ENCODE data around the gene FHOD3. TPM values are rescaled to one million over a fixed set of nuclear protein-coding genes. Genes with fewer than 3 reads are reported as not detected.

The FHOD3 gene
- total and polyA plus RNA-seq, 2 experiments from 2014 or later, result 2.7 to 8.7 TPM

DNA sequence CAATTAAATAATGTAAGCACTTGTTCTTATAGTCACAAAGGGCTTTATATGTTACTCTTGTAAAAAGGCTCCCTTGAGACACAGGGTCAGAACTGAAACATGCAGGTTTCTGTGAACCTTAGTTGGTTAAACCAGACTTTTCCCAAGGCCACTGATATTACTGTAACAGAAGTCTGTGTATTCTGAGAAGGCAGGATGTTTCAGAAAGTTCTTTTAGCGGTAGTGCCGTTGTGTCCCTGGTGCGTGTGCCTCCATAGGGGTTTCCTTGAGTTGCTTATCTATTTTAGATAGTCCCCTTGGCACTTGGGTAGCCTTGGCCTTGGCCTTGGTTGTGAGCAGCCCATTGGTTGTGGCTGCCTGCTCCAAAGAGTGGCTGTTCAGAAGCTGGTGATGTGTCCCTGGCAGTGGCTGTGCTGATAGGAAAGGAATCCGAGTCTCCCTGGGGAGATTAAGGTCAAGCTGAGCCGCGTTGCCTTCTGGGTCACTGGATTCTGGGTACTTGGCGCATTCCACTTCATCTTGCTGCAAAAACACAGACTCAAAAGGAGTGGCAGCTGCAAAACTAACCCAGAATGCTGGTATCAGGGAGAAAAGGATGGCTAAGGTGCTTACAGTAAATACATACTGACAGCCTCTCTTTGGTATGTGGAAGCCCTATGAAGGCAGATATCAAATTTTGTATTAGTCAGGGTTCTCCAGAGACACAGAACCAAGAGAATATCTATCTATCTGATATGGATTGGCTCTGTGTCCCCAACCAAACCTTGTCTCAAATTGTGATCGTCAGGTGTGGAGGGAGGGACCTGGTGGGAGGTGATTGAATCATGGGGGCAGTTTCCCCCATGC is 69.7 kb downstream of the FHOD3 start:
- H3K4me1 Mint-ChIP-seq, result no peaks in the 10 kb centered on the region

More for the DNA sequence above, 69.7 kb downstream of the FHOD3 start:
- no peak overlapping the region for H3K4me2 ChIP-seq
- H3K4me3 Mint-ChIP-seq, result no peak overlapping the region
- no peaks in the 10 kb centered on the region for H3K27me3 ChIP-seq (ENCODE audit: insufficient read depth)
- H3K36me3 Mint-ChIP-seq (ENCODE audit: low read depth), result peaks cover 13% of the 10 kb centered on the region
- no peak overlapping the region for H2AFZ ChIP-seq
- H3F3A ChIP-seq (replicated peaks; ENCODE audit: low read depth), result no peaks in the 10 kb centered on the region
- no peak overlapping the region for H3K27ac ChIP-seq (ENCODE audit: low read depth)
- H4K20me1 ChIP-seq (replicated peaks; ENCODE audit: insufficient read depth), result no peaks in the 10 kb centered on the region
- no peak for DNase-seq (ENCODE audit: low spot score)
- H3K9me3 Mint-ChIP-seq, result peaks cover 12% of the 10 kb centered on the region
- no peak overlapping the region for H3K4me3 ChIP-seq
- H3K4me1 ChIP-seq (ENCODE audit: insufficient read depth), result no peaks in the 10 kb centered on the region
- H3K9me2 ChIP-seq (ENCODE audit: insufficient read depth), result 0 out of 2 replicates have a peak, but pooled peaks cover 3% of the 10 kb centered on the region
- no peak for TF ChIP-seq ZNF331 (CRISPR knock-in tag; IDR thresholded peaks at IDR 0.05; ENCODE audit: low read depth)
- TF ChIP-seq, protein P1, sequence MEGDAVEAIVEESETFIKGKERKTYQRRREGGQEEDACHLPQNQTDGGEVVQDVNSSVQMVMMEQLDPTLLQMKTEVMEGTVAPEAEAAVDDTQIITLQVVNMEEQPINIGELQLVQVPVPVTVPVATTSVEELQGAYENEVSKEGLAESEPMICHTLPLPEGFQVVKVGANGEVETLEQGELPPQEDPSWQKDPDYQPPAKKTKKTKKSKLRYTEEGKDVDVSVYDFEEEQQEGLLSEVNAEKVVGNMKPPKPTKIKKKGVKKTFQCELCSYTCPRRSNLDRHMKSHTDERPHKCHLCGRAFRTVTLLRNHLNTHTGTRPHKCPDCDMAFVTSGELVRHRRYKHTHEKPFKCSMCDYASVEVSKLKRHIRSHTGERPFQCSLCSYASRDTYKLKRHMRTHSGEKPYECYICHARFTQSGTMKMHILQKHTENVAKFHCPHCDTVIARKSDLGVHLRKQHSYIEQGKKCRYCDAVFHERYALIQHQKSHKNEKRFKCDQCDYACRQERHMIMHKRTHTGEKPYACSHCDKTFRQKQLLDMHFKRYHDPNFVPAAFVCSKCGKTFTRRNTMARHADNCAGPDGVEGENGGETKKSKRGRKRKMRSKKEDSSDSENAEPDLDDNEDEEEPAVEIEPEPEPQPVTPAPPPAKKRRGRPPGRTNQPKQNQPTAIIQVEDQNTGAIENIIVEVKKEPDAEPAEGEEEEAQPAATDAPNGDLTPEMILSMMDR (conservative IDR thresholded peaks at IDR 0.05; ENCODE audit: low read depth in 2 of 2), result no peak
- TF ChIP-seq ZNF114 (CRISPR knock-in tag; IDR thresholded peaks at IDR 0.05), result no peak
- no peak for TF ChIP-seq POLR2AphosphoS5 (IDR thresholded peaks at IDR 0.05; ENCODE audit: low read depth)
- TF ChIP-seq, protein P2, sequence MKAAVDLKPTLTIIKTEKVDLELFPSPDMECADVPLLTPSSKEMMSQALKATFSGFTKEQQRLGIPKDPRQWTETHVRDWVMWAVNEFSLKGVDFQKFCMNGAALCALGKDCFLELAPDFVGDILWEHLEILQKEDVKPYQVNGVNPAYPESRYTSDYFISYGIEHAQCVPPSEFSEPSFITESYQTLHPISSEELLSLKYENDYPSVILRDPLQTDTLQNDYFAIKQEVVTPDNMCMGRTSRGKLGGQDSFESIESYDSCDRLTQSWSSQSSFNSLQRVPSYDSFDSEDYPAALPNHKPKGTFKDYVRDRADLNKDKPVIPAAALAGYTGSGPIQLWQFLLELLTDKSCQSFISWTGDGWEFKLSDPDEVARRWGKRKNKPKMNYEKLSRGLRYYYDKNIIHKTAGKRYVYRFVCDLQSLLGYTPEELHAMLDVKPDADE (IDR thresholded peaks at IDR 0.05), result no peak
- no peak for TF ChIP-seq EZH2 (IDR thresholded peaks at IDR 0.05; ENCODE audit: low read depth, unreplicated experiment)
- no peak for TF ChIP-seq JUNB (IDR thresholded peaks at IDR 0.05; ENCODE audit: unreplicated experiment)
- no peak for TF ChIP-seq NANOG (IDR thresholded peaks at IDR 0.05; ENCODE audit: borderline replicate concordance)
- TF ChIP-seq, protein P3, sequence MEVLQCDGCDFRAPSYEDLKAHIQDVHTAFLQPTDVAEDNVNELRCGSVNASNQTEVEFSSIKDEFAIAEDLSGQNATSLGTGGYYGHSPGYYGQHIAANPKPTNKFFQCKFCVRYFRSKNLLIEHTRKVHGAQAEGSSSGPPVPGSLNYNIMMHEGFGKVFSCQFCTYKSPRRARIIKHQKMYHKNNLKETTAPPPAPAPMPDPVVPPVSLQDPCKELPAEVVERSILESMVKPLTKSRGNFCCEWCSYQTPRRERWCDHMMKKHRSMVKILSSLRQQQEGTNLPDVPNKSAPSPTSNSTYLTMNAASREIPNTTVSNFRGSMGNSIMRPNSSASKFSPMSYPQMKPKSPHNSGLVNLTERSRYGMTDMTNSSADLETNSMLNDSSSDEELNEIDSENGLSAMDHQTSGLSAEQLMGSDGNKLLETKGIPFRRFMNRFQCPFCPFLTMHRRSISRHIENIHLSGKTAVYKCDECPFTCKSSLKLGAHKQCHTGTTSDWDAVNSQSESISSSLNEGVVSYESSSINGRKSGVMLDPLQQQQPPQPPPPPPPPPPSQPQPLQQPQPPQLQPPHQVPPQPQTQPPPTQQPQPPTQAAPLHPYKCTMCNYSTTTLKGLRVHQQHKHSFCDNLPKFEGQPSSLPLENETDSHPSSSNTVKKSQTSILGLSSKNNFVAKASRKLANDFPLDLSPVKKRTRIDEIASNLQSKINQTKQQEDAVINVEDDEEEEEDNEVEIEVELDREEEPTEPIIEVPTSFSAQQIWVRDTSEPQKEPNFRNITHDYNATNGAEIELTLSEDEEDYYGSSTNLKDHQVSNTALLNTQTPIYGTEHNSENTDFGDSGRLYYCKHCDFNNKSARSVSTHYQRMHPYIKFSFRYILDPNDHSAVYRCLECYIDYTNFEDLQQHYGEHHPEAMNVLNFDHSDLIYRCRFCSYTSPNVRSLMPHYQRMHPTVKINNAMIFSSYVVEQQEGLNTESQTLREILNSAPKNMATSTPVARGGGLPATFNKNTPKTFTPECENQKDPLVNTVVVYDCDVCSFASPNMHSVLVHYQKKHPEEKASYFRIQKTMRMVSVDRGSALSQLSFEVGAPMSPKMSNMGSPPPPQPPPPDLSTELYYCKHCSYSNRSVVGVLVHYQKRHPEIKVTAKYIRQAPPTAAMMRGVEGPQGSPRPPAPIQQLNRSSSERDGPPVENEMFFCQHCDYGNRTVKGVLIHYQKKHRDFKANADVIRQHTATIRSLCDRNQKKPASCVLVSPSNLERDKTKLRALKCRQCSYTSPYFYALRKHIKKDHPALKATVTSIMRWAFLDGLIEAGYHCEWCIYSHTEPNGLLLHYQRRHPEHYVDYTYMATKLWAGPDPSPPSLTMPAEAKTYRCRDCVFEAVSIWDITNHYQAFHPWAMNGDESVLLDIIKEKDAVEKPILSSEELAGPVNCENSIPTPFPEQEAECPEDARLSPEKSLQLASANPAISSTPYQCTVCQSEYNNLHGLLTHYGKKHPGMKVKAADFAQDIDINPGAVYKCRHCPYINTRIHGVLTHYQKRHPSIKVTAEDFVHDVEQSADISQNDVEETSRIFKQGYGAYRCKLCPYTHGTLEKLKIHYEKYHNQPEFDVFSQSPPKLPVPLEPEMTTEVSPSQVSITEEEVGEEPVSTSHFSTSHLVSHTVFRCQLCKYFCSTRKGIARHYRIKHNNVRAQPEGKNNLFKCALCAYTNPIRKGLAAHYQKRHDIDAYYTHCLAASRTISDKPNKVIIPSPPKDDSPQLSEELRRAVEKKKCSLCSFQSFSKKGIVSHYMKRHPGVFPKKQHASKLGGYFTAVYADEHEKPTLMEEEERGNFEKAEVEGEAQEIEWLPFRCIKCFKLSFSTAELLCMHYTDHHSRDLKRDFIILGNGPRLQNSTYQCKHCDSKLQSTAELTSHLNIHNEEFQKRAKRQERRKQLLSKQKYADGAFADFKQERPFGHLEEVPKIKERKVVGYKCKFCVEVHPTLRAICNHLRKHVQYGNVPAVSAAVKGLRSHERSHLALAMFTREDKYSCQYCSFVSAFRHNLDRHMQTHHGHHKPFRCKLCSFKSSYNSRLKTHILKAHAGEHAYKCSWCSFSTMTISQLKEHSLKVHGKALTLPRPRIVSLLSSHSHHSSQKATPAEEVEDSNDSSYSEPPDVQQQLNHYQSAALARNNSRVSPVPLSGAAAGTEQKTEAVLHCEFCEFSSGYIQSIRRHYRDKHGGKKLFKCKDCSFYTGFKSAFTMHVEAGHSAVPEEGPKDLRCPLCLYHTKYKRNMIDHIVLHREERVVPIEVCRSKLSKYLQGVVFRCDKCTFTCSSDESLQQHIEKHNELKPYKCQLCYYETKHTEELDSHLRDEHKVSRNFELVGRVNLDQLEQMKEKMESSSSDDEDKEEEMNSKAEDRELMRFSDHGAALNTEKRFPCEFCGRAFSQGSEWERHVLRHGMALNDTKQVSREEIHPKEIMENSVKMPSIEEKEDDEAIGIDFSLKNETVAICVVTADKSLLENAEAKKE (CRISPR knock-in tag; IDR thresholded peaks at IDR 0.05), result no peak
- TF ChIP-seq STAT1 (IDR thresholded peaks at IDR 0.05; ENCODE audit: unreplicated experiment), result no peak
- no peak for TF ChIP-seq EZH2phosphoT487 (IDR thresholded peaks at IDR 0.05; ENCODE audit: unreplicated experiment)
- TF ChIP-seq, protein P4, sequence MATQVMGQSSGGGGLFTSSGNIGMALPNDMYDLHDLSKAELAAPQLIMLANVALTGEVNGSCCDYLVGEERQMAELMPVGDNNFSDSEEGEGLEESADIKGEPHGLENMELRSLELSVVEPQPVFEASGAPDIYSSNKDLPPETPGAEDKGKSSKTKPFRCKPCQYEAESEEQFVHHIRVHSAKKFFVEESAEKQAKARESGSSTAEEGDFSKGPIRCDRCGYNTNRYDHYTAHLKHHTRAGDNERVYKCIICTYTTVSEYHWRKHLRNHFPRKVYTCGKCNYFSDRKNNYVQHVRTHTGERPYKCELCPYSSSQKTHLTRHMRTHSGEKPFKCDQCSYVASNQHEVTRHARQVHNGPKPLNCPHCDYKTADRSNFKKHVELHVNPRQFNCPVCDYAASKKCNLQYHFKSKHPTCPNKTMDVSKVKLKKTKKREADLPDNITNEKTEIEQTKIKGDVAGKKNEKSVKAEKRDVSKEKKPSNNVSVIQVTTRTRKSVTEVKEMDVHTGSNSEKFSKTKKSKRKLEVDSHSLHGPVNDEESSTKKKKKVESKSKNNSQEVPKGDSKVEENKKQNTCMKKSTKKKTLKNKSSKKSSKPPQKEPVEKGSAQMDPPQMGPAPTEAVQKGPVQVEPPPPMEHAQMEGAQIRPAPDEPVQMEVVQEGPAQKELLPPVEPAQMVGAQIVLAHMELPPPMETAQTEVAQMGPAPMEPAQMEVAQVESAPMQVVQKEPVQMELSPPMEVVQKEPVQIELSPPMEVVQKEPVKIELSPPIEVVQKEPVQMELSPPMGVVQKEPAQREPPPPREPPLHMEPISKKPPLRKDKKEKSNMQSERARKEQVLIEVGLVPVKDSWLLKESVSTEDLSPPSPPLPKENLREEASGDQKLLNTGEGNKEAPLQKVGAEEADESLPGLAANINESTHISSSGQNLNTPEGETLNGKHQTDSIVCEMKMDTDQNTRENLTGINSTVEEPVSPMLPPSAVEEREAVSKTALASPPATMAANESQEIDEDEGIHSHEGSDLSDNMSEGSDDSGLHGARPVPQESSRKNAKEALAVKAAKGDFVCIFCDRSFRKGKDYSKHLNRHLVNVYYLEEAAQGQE (IDR thresholded peaks at IDR 0.05; ENCODE audit: unreplicated experiment), result no peak
- no peaks in the 10 kb centered on the region for H3K79me2 ChIP-seq (replicated peaks; ENCODE audit: insufficient read depth)
- no peak for ATAC-seq
- H3K27me3 Mint-ChIP-seq (ENCODE audit: insufficient read depth, low read depth, poor library complexity), result peaks cover 4% of the 10 kb centered on the region
- H3K27ac Mint-ChIP-seq, result no peak overlapping the region
- H3K36me3 ChIP-seq (ENCODE audit: insufficient read depth), result no peaks in the 10 kb centered on the region
